ENCODE data around the gene ZBTB20.

GRCh38 chr3:115154611-115155010 lies 7.5 kb upstream of the ZBTB20 start:
- TF ChIP-seq CTCF (IDR thresholded peaks at IDR 0.05): no peak
- TF ChIP-seq POLR2A (IDR thresholded peaks at IDR 0.05): no peak
